Esophagus squamous epithelium (tissue), 5 donors: ENCODE results near the gene KIAA0513. TPM values are rescaled to one million over a fixed set of nuclear protein-coding genes. Genes with fewer than 3 reads are reported as not detected.

Source experiments
- DNase-seq: peaks from one replicate; lab custom pipeline; 2025; lab: John Stamatoyannopoulos, UW
- H3K27ac ChIP-seq, 4 donors: fragments of 200-600 bp; sonication (generic); one replicate each; pipeline ENCODE4 v1.5.1; 2016 to 2019; ENCODE audit warnings: mild to moderate bottlenecking in 1 of 4
- H3K27me3 ChIP-seq, 4 donors: fragments of 200-600 bp; sonication (generic); 1 replicate in 3 of 4; 2 replicates in 1 of 4; pipeline versions ENCODE4 v1.5.1 to v1.6.0; 2017 to 2021; ENCODE audit warnings: antibody characterized with exemption in 1 of 4
- H3K36me3 ChIP-seq, 3 donors: fragments of 200-600 bp; sonication (generic); one replicate each; pipeline ENCODE4 v1.5.1; 2016 to 2019
- H3K4me1 ChIP-seq, 3 donors: fragments of 200-600 bp; sonication (generic); one replicate each; pipeline ENCODE4 v1.5.1; 2017 to 2019
- H3K4me3 ChIP-seq, 4 donors: fragments of 200-600 bp; sonication (generic); 1 replicate in 3 of 4; 2 replicates in 1 of 4; pipeline ENCODE4 v1.5.1; 2016 to 2019; ENCODE audit warnings: mild to moderate bottlenecking in 2 of 4, moderate library complexity in 1 of 4
- H3K9me3 ChIP-seq, 3 donors: fragments of 200-600 bp; sonication (generic); one replicate each; pipeline ENCODE4 v1.5.1; 2016 to 2019
- POLR2A ChIP-seq, 4 donors: fragments of 450-650 bp; IDR thresholded peaks; one replicate each; pipeline ENCODE4 v1.6.1; 2017; ENCODE audit warnings: antibody characterized with exemption in 4 of 4, mild to moderate bottlenecking in 4 of 4, moderate library complexity in 3 of 4
- WGBS, 2 donors: methylation state at CpG; one replicate each; pipeline ENCODE4 v1.1.5; 2018; 5-methylcytosine and 5-hydroxymethylcytosine counted together
- intact Hi-C: fragments of 100-400 bp; cut with DNase I; formaldehyde crosslinking; loops from one replicate; pipeline ENCODE4 v1.15.0; 2022
- total RNA-seq, 4 donors: library from RNA; depleted of rRNA; stranded (reverse); fragments of >200 nt; gene quantifications; one replicate each; pipeline ENCODE4 v1.1.0, GENCODE V29; 2016
- TF ChIP-seq, protein P1 (sequence below), 6 experiments: fragments of 450-650 bp in 4 of 6; fragments of 200-600 bp in 2 of 6; sonication (generic) in 2 of 6; IDR thresholded peaks; one replicate each; pipeline ENCODE4 v1.5.1; 2016 to 2019; ENCODE audit warnings: antibody characterized with exemption in 6 of 6, mild to moderate bottlenecking in 4 of 6, moderate library complexity in 4 of 6
- donor health status: DM: yes; HTN: yes; CAD: no.

Gene KIAA0513
- total RNA-seq, 4 donors from 2014 or later: 9.0 to 11.4 (median 9.7) TPM

DNA sequence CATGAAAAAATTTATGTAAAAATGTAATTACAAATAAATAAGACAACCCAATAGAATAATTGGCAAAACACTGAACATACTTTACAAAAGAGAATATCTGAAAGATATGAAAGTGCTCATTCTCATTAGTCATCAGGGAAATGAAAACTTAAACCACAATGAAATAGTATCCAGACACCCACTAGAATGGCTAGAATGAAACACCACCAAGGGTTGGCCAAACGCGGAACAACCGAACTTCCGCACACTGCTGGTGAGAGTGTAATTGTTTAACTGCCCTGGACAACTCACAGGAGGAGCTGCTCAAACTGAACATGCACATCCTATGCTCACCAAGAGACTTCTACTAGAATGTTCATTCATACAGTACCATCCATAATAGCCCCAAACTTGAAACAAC, 10.4 kb upstream of the KIAA0513 start:
- 66 to 74% methylated on average over 4 of the region's 4 CpGs for WGBS, 2 donors
- peaks cover 0 to 19% (median 10%) of the 10 kb centered on the region in 3 donors for H3K4me1 ChIP-seq
- TF ChIP-seq POLR2A (IDR thresholded peaks at IDR 0.05): no peak
- TF ChIP-seq, protein P1, sequence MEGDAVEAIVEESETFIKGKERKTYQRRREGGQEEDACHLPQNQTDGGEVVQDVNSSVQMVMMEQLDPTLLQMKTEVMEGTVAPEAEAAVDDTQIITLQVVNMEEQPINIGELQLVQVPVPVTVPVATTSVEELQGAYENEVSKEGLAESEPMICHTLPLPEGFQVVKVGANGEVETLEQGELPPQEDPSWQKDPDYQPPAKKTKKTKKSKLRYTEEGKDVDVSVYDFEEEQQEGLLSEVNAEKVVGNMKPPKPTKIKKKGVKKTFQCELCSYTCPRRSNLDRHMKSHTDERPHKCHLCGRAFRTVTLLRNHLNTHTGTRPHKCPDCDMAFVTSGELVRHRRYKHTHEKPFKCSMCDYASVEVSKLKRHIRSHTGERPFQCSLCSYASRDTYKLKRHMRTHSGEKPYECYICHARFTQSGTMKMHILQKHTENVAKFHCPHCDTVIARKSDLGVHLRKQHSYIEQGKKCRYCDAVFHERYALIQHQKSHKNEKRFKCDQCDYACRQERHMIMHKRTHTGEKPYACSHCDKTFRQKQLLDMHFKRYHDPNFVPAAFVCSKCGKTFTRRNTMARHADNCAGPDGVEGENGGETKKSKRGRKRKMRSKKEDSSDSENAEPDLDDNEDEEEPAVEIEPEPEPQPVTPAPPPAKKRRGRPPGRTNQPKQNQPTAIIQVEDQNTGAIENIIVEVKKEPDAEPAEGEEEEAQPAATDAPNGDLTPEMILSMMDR (IDR thresholded peaks at IDR 0.05): no peak
- H3K27ac ChIP-seq: no peak overlapping the region
- intact Hi-C loops: no loop called here
- H3K36me3 ChIP-seq: no peaks in the 10 kb centered on the region
- no peak overlapping the region for H3K4me3 ChIP-seq
- DNase-seq: no peak
- H3K9me3 ChIP-seq: no peaks in the 10 kb centered on the region
- no peaks in the 10 kb centered on the region for H3K27me3 ChIP-seq

DNA sequence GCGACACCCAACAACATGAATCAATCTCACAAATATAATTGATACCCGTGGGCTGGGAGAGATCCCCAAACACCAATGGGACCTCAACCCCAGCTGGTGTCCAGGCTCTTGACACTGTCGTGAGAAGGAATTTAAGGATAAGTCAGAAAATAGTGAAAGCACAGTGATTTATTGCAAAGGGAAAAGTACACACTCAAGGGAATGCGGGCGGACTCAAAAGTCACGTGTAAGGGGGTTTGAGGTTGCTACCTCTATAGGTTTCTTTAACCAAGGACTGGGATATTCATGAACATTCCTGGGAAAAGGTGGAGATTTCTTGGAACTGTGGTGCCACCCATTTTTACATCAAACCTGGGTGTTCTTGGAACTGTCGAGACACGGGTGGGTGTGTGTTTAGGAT, 10.0 kb upstream of the KIAA0513 start:
- Histone ChIP-seq H3K4me1 (peaks cover 0 to 18% (median 10%) of the 10 kb centered on the region in 3 donors), H3K27me3 (no peaks in the 10 kb centered on the region), H3K4me3 (no peak overlapping the region), H3K9me3 (no peaks in the 10 kb centered on the region), H3K36me3 (no peaks in the 10 kb centered on the region), H3K27ac (no peak overlapping the region)
- TF ChIP-seq, protein P1 (IDR thresholded peaks at IDR 0.05): no peak
- TF ChIP-seq POLR2A (IDR thresholded peaks at IDR 0.05): no peak
- 67 to 71% methylated on average over 8 of the region's 8 CpGs for WGBS, 2 donors
- intact Hi-C loops: no loop called here
- DNase-seq: no peak

DNA sequence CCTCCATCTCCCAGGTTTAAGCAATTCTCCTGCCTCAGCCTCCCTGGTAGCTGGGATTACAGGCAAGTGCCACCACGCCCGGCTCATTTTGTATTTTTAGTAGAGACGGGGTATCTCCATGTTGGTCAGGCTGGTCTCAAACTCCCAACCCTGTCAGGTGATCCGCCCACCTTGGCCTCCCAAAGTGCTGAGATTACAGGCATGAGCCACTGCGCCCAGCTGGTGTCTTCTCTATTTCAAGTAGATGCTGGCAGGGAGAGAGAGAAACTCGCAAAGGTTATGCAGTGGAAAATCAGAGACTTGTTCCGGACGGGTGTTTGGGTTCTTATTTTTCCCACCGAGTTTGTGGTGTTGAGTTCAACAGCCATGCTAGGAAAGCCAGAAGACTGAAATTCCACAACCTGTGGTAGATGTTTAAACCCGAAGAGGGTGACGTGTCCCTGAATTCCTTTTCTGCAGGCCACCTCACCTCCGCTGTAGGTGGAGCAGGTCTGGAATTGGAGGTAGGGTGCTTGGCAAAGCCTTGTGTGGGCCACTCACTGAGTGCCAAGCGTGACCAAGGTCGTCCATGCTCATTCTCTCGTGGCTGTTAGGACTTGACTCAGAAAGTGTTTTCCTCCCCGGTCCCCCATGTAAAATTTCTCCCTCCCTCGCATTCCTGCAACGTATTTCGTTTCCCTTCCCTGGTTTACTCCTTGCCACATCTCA, 8.9 kb upstream of the KIAA0513 start:
- intact Hi-C loops: no loop called here
- DNase-seq: no peak

DNA sequence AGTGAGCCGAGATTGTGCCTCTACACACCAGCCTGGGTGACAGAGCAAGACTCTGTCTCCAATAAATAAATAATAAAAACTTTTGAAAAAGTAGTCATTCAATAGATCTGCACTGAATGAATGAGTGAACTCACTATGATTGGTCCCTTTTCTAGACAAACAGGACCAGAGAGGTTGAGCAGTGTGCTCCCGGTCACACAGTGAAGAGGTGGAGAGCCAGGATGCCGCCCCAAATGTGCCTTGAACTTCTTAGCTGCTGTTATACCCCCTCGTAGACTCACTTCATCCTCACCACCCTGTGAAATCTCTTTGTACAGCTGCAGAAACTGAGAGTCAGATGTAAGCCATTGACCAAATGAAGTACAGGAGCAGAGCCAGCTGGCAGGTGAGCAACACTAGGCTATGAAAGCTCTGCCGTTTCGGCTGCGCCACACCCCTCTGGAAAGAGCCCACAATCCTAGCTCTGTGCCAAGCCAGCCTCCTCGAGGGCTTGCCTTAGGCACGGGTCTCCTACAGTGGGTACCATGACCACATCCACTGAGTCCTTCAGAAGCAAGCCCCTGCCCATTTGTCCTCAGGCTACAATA, 7.8 kb upstream of the KIAA0513 start:
- peaks cover 0 to 18% (median 10%) of the 10 kb centered on the region in 3 donors for H3K4me1 ChIP-seq
- no peaks in the 10 kb centered on the region for H3K36me3 ChIP-seq
- H3K27ac ChIP-seq: peak overlapping the region in 3 of 4 donors; percentile 28 to 39 (median 37)
- H3K27me3 ChIP-seq: no peaks in the 10 kb centered on the region
- H3K9me3 ChIP-seq: no peaks in the 10 kb centered on the region
- intact Hi-C loops: no loop called here
- TF ChIP-seq, protein P1 (IDR thresholded peaks at IDR 0.05): no peak
- no peak for TF ChIP-seq POLR2A (IDR thresholded peaks at IDR 0.05)
- no peak overlapping the region for H3K4me3 ChIP-seq
- DNase-seq: no peak
- 35 to 49% methylated on average over 8 to 9 of the region's 9 CpGs for WGBS, 2 donors

More for the DNA sequence above, 8.9 kb upstream of the KIAA0513 start:
- Histone ChIP-seq H3K9me3 (no peaks in the 10 kb centered on the region), H3K4me1 (peaks cover 0 to 18% (median 10%) of the 10 kb centered on the region in 3 donors), H3K36me3 (no peaks in the 10 kb centered on the region), H3K4me3 (no peak overlapping the region), H3K27me3 (no peaks in the 10 kb centered on the region), H3K27ac (no peak overlapping the region)
- no peak for TF ChIP-seq POLR2A (IDR thresholded peaks at IDR 0.05)
- TF ChIP-seq, protein P1 (IDR thresholded peaks at IDR 0.05): no peak
- 75 to 83% methylated on average over 19 of the region's 19 CpGs for WGBS, 2 donors
